Skin epidermis (tissue), 12 donors: ENCODE results near the gene NUAK1.

Source experiments
- H3K27ac ChIP-seq, 21 experiments: fragments of 200-600 bp; sonication (generic) in 11 of 21; one replicate each; pipeline ENCODE4 v1.5.0; 2020; ENCODE audit warnings: mild to moderate bottlenecking in 3 of 21, inconsistent platforms in 2 of 21, moderate library complexity in 2 of 21
- H3K4me3 ChIP-seq, 7 experiments: fragments of 200-600 bp; sonication (generic) in 2 of 7; one replicate each; pipeline ENCODE4 v1.5.0; 2020; ENCODE audit warnings: inconsistent platforms in 2 of 7, mild to moderate bottlenecking in 2 of 7, moderate library complexity in 1 of 7

NUAK1 gene

GRCh38 chr12:106048016-106048415, 90.7 kb downstream of the NUAK1 start:
- Histone ChIP-seq H3K4me3 (no peak overlapping the region), H3K27ac (no peak overlapping the region)

- H3K4me3 ChIP-seq, result no peak overlapping the region
- H3K27ac ChIP-seq, result no peak overlapping the region
These were observed 91.8 kb downstream of the NUAK1 start for GRCh38 chr12:106046947-106047346.

- Histone ChIP-seq H3K4me3 (no peak overlapping the region), H3K27ac (no peak overlapping the region)
These were observed 92.4 kb downstream of the NUAK1 start for GRCh38 chr12:106046301-106046846.

- Histone ChIP-seq H3K27ac (no peak overlapping the region), H3K4me3 (no peak overlapping the region)
These were observed 93.5 kb downstream of the NUAK1 start for GRCh38 chr12:106045251-106045674.

- Histone ChIP-seq H3K27ac (no peak overlapping the region), H3K4me3 (no peak overlapping the region)
These were observed 94.0 kb downstream of the NUAK1 start for GRCh38 chr12:106044773-106045172.

GRCh38 chr12:106042037-106042436, 96.7 kb downstream of the NUAK1 start:
- H3K4me3 ChIP-seq, result no peak overlapping the region

GRCh38 chr12:106040521-106040920, 98.2 kb downstream of the NUAK1 start:
- Histone ChIP-seq H3K27ac (no peak overlapping the region), H3K4me3 (no peak overlapping the region)

More at GRCh38 chr12:106042037-106042436, 96.7 kb downstream of the NUAK1 start:
- no peak overlapping the region for H3K27ac ChIP-seq

- H3K27ac ChIP-seq, result no peak overlapping the region
- H3K4me3 ChIP-seq, result no peak overlapping the region
These were observed 98.9 kb downstream of the NUAK1 start for GRCh38 chr12:106039646-106040404.

GRCh38 chr12:106039242-106039641, 99.5 kb downstream of the NUAK1 start:
- no peak overlapping the region for H3K4me3 ChIP-seq
- no peak overlapping the region for H3K27ac ChIP-seq

- Histone ChIP-seq H3K4me3 (no peak overlapping the region), H3K27ac (no peak overlapping the region)
These were observed 101.0 kb downstream of the NUAK1 start for GRCh38 chr12:106037524-106038298.

- Histone ChIP-seq H3K4me3 (no peak overlapping the region), H3K27ac (no peak overlapping the region)
These were observed 103.3 kb downstream of the NUAK1 start for GRCh38 chr12:106035421-106035820.

GRCh38 chr12:106034316-106034715, 104.4 kb downstream of the NUAK1 start:
- H3K27ac ChIP-seq, result no peak overlapping the region
- H3K4me3 ChIP-seq, result no peak overlapping the region

GRCh38 chr12:106033161-106033675, 105.5 kb downstream of the NUAK1 start:
- no peak overlapping the region for H3K4me3 ChIP-seq
- no peak overlapping the region for H3K27ac ChIP-seq

GRCh38 chr12:106032623-106032925, 106.2 kb downstream of the NUAK1 start:
- Histone ChIP-seq H3K4me3 (no peak overlapping the region), H3K27ac (no peak overlapping the region)

GRCh38 chr12:106031761-106032622, 106.8 kb downstream of the NUAK1 start:
- no peak overlapping the region for H3K27ac ChIP-seq
- H3K4me3 ChIP-seq, result no peak overlapping the region

- H3K27ac ChIP-seq, result peak overlapping the region in 2 of 21 experiments; percentile 54 to 73
- H3K4me3 ChIP-seq, result no peak overlapping the region
These were observed 108.3 kb downstream of the NUAK1 start for GRCh38 chr12:106030210-106031071.

GRCh38 chr12:106029532-106029931, 109.2 kb downstream of the NUAK1 start:
- H3K27ac ChIP-seq, result peak overlapping the region in 2 of 21 experiments; percentile 54 to 73
- no peak overlapping the region for H3K4me3 ChIP-seq

- no peak overlapping the region for H3K27ac ChIP-seq
- no peak overlapping the region for H3K4me3 ChIP-seq
These were observed 110.8 kb downstream of the NUAK1 start for GRCh38 chr12:106027911-106028310.

- H3K27ac ChIP-seq, result no peak overlapping the region
- H3K4me3 ChIP-seq, result no peak overlapping the region
These were observed 111.5 kb downstream of the NUAK1 start for GRCh38 chr12:106027286-106027685.
